ENCODE measurements around the gene UGT1A7.
"Not testable (repeated sequence)": the region's sequence is repeated elsewhere in the genome, so short reads cannot be mapped to it uniquely, and the experiment has no call there.

Gene UGT1A7

GRCh38 chr2:233681521-233682099 lies at the start of gene UGT1A7:
Gene UGT1A7, plus strand, starts transcription at chr2:233681901. Its CDS starts 37 bp downstream, at chr2:233681938.
- ATAC-seq, result no peak
- no peak for DNase-seq

- DNase-seq, ATAC-seq: not testable (repeated sequence)
Observed at GRCh38 chr2:233636306-233636705, 45.4 kb upstream of the UGT1A7 start, which contains the start of gene UGT1A10. Gene UGT1A10, plus strand, starts transcription at chr2:233636448. Its CDS starts 75 bp downstream, at chr2:233636523.

GRCh38 chr2:233638836-233639235 lies 42.9 kb upstream of the UGT1A7 start:
- ATAC-seq, result no peak
- no peak for DNase-seq

- ATAC-seq (no peak), DNase-seq (no peak)
Observed at GRCh38 chr2:233639860-233640259, 41.8 kb upstream of the UGT1A7 start.

- no peak for DNase-seq
- ATAC-seq, result no peak
Observed at GRCh38 chr2:233643128-233643527, 38.6 kb upstream of the UGT1A7 start.

GRCh38 chr2:233646033-233646432 lies 35.7 kb upstream of the UGT1A7 start:
- not testable (repeated sequence) for DNase-seq, ATAC-seq

GRCh38 chr2:233650981-233651380 lies 30.7 kb upstream of the UGT1A7 start:
- no peak for ATAC-seq
- no peak for DNase-seq

- no peak for DNase-seq
- no peak for ATAC-seq
Observed at GRCh38 chr2:233651430-233651829, 30.3 kb upstream of the UGT1A7 start.

GRCh38 chr2:233654501-233654900 lies 27.2 kb upstream of the UGT1A7 start:
- no peak for ATAC-seq
- DNase-seq, result no peak

GRCh38 chr2:233655043-233655442 lies 26.7 kb upstream of the UGT1A7 start:
- ATAC-seq, result no peak
- no peak for DNase-seq

GRCh38 chr2:233655943-233656342 lies 25.8 kb upstream of the UGT1A7 start:
- not testable (repeated sequence) for ATAC-seq, DNase-seq

- ATAC-seq (no peak), DNase-seq (no peak)
Observed at GRCh38 chr2:233656443-233656842, 25.3 kb upstream of the UGT1A7 start.

GRCh38 chr2:233658610-233659009 lies 23.1 kb upstream of the UGT1A7 start:
- no peak for ATAC-seq

GRCh38 chr2:233663911-233664310 lies 17.8 kb upstream of the UGT1A7 start:
- DNase-seq (no peak), ATAC-seq (no peak)

More at GRCh38 chr2:233658610-233659009, 23.1 kb upstream of the UGT1A7 start:
- no peak for DNase-seq

- DNase-seq, result no peak
Observed at GRCh38 chr2:233668605-233669260, 13.0 kb upstream of the UGT1A7 start.

GRCh38 chr2:233671290-233672161 lies 10.2 kb upstream of the UGT1A7 start, which contains the start of gene UGT1A9:
Gene UGT1A9, plus strand, starts transcription at chr2:233671898. Its CDS starts 37 bp downstream, at chr2:233671935.
- DNase-seq, result no peak
- no peak for ATAC-seq

More at GRCh38 chr2:233668605-233669260, 13.0 kb upstream of the UGT1A7 start:
- ATAC-seq, result no peak

- ATAC-seq (no peak), DNase-seq (no peak)
Observed at GRCh38 chr2:233672886-233673285, 8.8 kb upstream of the UGT1A7 start.

- ATAC-seq (no peak), DNase-seq (no peak)
Observed at GRCh38 chr2:233673896-233674295, 7.8 kb upstream of the UGT1A7 start.

- DNase-seq, result no peak
- no peak for ATAC-seq
Observed at GRCh38 chr2:233674314-233674713, 7.4 kb upstream of the UGT1A7 start.

GRCh38 chr2:233674995-233675394 lies 6.7 kb upstream of the UGT1A7 start:
- ATAC-seq (no peak), DNase-seq (no peak)

- ATAC-seq, result no peak
- DNase-seq, result no peak
Observed at GRCh38 chr2:233676046-233676445, 5.7 kb upstream of the UGT1A7 start.

GRCh38 chr2:233679196-233679595 lies 2.5 kb upstream of the UGT1A7 start:
- no peak for ATAC-seq

More at GRCh38 chr2:233679196-233679595, 2.5 kb upstream of the UGT1A7 start:
- no peak for DNase-seq

Measured in stimulated activated naive CD8-positive, alpha-beta T cell treated with anti-CD3 and anti-CD28 coated beads, Interleukin-15, Interleukin-2, amounts not matched to agents 100 U/mL and 50 U/mL, for 24 hours (primary cell).